Measurements from ENCODE around the gene IPO7. TPM values are rescaled to one million over a fixed set of nuclear protein-coding genes. Genes with fewer than 3 reads are reported as not detected.
"Not testable (repeated sequence)": the region's sequence is repeated elsewhere in the genome, so short reads cannot be mapped to it uniquely, and the experiment has no call there.

The IPO7 gene
- total RNA-seq, 1 experiment from 2014 or later, result 196 TPM

GRCh38 chr11:9448576-9449352, 64.3 kb downstream of the IPO7 start:
- no peaks in the 10 kb centered on the region; the same call in 1 of the 2 replicates for H3K36me3 ChIP-seq (ENCODE audit: control insufficient read depth, insufficient read depth, low read length)
- no peak overlapping the region for H3K27ac Mint-ChIP-seq (ENCODE audit: unreplicated experiment)
- peaks cover 89% of the 10 kb centered on the region for H3K36me3 Mint-ChIP-seq (ENCODE audit: insufficient read depth, unreplicated experiment)
- H3K27me3 ChIP-seq (replicated peaks; ENCODE audit: control insufficient read depth, insufficient read depth, low read length), result no peaks in the 10 kb centered on the region
- TF ChIP-seq, protein P1, sequence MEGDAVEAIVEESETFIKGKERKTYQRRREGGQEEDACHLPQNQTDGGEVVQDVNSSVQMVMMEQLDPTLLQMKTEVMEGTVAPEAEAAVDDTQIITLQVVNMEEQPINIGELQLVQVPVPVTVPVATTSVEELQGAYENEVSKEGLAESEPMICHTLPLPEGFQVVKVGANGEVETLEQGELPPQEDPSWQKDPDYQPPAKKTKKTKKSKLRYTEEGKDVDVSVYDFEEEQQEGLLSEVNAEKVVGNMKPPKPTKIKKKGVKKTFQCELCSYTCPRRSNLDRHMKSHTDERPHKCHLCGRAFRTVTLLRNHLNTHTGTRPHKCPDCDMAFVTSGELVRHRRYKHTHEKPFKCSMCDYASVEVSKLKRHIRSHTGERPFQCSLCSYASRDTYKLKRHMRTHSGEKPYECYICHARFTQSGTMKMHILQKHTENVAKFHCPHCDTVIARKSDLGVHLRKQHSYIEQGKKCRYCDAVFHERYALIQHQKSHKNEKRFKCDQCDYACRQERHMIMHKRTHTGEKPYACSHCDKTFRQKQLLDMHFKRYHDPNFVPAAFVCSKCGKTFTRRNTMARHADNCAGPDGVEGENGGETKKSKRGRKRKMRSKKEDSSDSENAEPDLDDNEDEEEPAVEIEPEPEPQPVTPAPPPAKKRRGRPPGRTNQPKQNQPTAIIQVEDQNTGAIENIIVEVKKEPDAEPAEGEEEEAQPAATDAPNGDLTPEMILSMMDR (IDR thresholded peaks at IDR 0.05; ENCODE audit: insufficient read depth in 1 of 2, low read depth in 1 of 2, low read length in 1 of 2, severe bottlenecking in 1 of 2, unreplicated experiment in 1 of 2), result no peak
- H3K9me3 Mint-ChIP-seq (ENCODE audit: unreplicated experiment), result peaks cover 16% of the 10 kb centered on the region
- no peak overlapping the region for H3K4me3 Mint-ChIP-seq (ENCODE audit: unreplicated experiment)
- ChIA-PET CTCF (interaction anchor here (1.0 kb wide), 1 partner anchor 58 kb away, joined by 4 read pairs; no protein-coding TSS in a partner anchor), POLR2A (interaction anchor here (0.6 to 1.0 kb wide), 2 partner anchors 89 to 124 kb away, joined by 3 to 5 read pairs; no protein-coding TSS in a partner anchor)
- no peaks in the 10 kb centered on the region for H3K27me3 Mint-ChIP-seq (ENCODE audit: insufficient read depth, unreplicated experiment)
- H3K9me3 ChIP-seq, result peaks cover 12% of the 10 kb centered on the region
- no TSS peak for BruUV-seq (replicated peaks)
- H3K4me1 Mint-ChIP-seq (ENCODE audit: low read depth, unreplicated experiment), result peaks cover 10% of the 10 kb centered on the region
- intact Hi-C loops (cut with micrococcal nuclease; ENCODE audit: unreplicated experiment), result no loop called here
- no peak for DNase-seq
- no peak overlapping the region for H3K4me3 ChIP-seq (ENCODE audit: low read depth, low read length)
- no peaks in the 10 kb centered on the region for H3K4me1 ChIP-seq

DNA sequence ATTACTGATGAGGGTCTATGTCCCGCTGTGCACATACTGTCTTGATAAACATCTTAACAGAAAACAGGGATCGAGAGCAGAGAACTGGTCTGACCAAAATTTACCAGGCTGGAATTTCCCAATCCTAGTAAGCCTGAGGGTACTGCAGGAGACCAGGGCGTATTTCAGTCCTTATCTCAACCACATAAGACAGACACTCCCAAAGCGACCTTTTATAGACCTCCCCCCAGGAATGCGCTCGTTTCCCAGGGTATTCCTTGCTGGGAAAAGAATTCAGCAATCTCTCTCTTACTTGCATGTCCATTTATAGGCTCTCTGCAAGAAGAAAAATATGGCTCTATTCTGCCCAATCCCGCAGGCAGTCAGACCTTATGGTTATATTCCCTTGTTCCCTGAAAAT, 67.6 kb downstream of the IPO7 start:
- CTCF ChIA-PET; H3K27me3 ChIP-seq (replicated peaks; ENCODE audit: control insufficient read depth, insufficient read depth, low read length); H3K4me3 ChIP-seq (ENCODE audit: low read depth, low read length); H3K36me3 ChIP-seq (ENCODE audit: control insufficient read depth, insufficient read depth, low read length); H3K4me1 ChIP-seq; H3K27me3 Mint-ChIP-seq (ENCODE audit: insufficient read depth, unreplicated experiment); BruUV-seq (replicated peaks); intact Hi-C loops (cut with micrococcal nuclease; ENCODE audit: unreplicated experiment); POLR2A ChIA-PET: not testable (repeated sequence)
- peaks cover 16% of the 10 kb centered on the region for H3K9me3 Mint-ChIP-seq (ENCODE audit: unreplicated experiment)
- DNase-seq, result peak; percentile 70 to 71
- peaks cover 12% of the 10 kb centered on the region for H3K9me3 ChIP-seq
- H3K4me3 Mint-ChIP-seq (ENCODE audit: unreplicated experiment), result peak overlapping the region; percentile 23
- peak overlapping the region; percentile 77 for H3K27ac Mint-ChIP-seq (ENCODE audit: unreplicated experiment)
- peaks cover 10% of the 10 kb centered on the region for H3K4me1 Mint-ChIP-seq (ENCODE audit: low read depth, unreplicated experiment)
- H3K36me3 Mint-ChIP-seq (ENCODE audit: insufficient read depth, unreplicated experiment), result peaks cover 71% of the 10 kb centered on the region

GRCh38 chr11:9455722-9456121, 71.3 kb downstream of the IPO7 start:
- CTCF ChIA-PET, result no interaction called here
- no peaks in the 10 kb centered on the region for H3K4me1 ChIP-seq
- POLR2A ChIA-PET, result no interaction called here
- no TSS peak for BruUV-seq (replicated peaks)
- H3K27me3 ChIP-seq (replicated peaks; ENCODE audit: control insufficient read depth, insufficient read depth, low read length), result no peaks in the 10 kb centered on the region
- DNase-seq, result no peak
- Mint-ChIP-seq H3K4me1 (ENCODE audit: low read depth, unreplicated experiment) (peaks cover 10% of the 10 kb centered on the region), H3K27me3 (ENCODE audit: insufficient read depth, unreplicated experiment) (no peaks in the 10 kb centered on the region), H3K4me3 (ENCODE audit: unreplicated experiment) (no peak overlapping the region), H3K36me3 (ENCODE audit: insufficient read depth, unreplicated experiment) (peaks cover 57% of the 10 kb centered on the region), H3K27ac (ENCODE audit: unreplicated experiment) (no peak overlapping the region), H3K9me3 (ENCODE audit: unreplicated experiment) (peaks cover 16% of the 10 kb centered on the region)
- H3K9me3 ChIP-seq, result peaks cover 12% of the 10 kb centered on the region
- intact Hi-C loops (cut with micrococcal nuclease; ENCODE audit: unreplicated experiment), result no loop called here
- TF ChIP-seq, protein P1 (IDR thresholded peaks at IDR 0.05; ENCODE audit: insufficient read depth in 1 of 2, low read depth in 1 of 2, low read length in 1 of 2, severe bottlenecking in 1 of 2, unreplicated experiment in 1 of 2), result no peak
- no peaks in the 10 kb centered on the region for H3K36me3 ChIP-seq (ENCODE audit: control insufficient read depth, insufficient read depth, low read length)
- H3K4me3 ChIP-seq (ENCODE audit: low read depth, low read length), result no peak overlapping the region
